GM21367 (cell line): Measurements from ENCODE around the gene PROM2.

Experiments used
- ATAC-seq: cut with Tn5 transposase; IDR thresholded peaks from one replicate; pipeline ENCODE4 v1.9.1; 2021; ENCODE audit not compliant: unreplicated experiment

PROM2 gene

DNA sequence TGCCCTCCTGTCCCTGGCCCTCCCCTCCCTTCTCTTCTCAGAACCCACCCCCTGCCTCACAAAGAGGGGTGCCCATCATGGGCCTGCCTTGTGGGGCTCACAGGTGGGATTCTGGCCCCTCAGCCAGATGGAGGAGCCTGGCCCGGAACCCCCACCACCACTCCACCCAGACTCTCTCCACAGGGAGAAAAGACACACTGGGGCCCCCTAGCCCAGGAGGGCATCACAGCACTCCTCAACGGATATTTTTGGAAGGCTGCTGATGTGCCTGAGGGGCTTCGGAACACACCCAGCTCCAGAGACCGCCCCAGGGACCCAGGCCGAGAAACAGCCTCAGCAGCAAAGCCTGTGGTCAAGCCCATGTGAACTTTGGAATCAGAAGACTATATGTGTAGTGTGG is 32.8 kb downstream of the PROM2 start:
- ATAC-seq, result no peak

DNA sequence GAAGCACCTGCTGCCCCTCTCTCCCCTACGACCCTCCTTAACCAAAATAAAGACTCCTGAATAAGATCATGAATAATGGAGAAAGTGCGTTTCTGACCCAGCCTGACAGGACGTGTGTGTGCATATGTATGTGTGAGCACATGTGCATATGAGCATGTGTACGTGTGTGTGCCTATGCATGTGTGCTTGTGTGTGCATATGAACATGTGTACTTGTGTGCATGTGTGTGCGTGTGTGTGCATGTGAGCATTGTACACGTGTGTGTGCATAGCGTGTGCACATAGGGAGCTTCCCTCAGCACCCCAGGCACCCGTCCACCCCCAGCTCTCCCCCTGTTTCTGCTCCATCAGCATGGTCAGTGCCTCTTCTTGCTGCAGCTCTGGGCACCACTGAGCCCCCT is 33.6 kb downstream of the PROM2 start:
- no peak for ATAC-seq

GRCh38 chr2:95308426-95308990 is 34.3 kb downstream of the PROM2 start:
- ATAC-seq, result no peak

GRCh38 chr2:95309599-95309998 is 35.4 kb downstream of the PROM2 start:
- no peak for ATAC-seq

GRCh38 chr2:95310216-95310615 is 36.0 kb downstream of the PROM2 start:
- ATAC-seq, result no peak

GRCh38 chr2:95310651-95311050 is 36.4 kb downstream of the PROM2 start:
- no peak for ATAC-seq

DNA sequence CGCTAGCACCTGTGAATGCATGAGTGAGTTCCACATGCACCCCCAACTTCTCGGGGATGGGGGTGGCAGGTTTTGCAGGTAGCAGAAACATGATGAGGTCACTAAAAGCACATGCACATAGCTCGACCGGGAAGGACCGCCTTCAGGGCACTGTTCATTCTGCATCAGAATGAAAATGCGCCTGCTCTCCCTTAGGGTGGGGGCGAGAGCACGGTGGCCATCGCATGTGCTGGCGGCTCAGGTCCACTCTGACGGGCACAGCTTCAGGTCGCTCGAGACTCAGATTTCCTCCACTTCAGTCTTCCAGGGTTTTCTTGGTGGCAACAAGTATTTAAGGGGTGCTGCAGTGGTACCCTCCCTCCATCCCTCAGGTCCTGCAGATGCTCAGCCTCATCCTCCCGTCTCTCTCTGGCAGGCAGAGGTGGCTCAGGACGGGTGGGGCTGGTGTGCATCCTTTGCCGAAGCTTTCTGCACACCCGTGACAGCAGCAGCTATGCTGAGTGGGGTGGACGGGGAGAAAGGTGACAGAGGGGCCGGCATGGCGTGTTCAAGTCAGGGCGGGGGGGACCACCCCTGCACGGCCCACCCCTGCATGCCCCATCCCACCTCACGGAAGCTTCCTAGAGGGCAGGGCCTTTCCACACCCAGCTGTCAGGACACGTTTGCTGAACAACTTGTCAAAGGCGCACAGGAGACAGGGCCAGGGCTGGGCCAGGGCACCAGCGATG is 37.7 kb downstream of the PROM2 start:
- no peak for ATAC-seq

DNA sequence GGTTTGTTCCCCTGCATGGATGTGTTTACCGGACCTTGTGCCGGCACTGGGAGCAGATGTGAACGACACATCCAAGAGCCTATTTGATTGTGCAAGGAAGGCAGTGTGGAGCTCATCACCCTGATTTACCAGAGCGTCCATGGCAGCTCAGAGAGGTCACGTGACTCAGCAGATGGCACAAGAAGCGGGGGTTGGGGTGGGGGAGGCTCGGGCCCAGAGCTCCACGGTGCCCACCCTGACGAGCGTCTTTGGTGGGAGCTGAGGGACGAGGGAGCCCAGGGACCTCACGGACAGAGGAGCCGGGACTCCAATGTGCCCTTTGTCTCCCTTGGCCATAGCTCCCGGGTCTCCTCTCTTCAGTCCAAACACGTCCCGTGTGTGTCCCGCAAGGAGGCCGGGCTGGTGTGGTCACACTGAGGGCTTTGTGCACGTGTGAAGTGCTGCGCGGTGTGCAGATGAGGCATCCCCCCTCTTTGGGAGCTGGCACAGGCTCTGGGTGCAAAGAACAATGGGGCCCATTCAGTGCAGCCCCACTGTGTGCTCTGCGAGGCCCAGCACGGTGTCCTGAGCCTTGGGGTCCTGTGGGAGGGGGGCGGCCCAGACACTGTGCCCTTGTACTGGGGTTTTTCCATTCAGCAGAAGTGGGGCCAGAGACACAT is 38.4 kb downstream of the PROM2 start:
- ATAC-seq, result no peak

DNA sequence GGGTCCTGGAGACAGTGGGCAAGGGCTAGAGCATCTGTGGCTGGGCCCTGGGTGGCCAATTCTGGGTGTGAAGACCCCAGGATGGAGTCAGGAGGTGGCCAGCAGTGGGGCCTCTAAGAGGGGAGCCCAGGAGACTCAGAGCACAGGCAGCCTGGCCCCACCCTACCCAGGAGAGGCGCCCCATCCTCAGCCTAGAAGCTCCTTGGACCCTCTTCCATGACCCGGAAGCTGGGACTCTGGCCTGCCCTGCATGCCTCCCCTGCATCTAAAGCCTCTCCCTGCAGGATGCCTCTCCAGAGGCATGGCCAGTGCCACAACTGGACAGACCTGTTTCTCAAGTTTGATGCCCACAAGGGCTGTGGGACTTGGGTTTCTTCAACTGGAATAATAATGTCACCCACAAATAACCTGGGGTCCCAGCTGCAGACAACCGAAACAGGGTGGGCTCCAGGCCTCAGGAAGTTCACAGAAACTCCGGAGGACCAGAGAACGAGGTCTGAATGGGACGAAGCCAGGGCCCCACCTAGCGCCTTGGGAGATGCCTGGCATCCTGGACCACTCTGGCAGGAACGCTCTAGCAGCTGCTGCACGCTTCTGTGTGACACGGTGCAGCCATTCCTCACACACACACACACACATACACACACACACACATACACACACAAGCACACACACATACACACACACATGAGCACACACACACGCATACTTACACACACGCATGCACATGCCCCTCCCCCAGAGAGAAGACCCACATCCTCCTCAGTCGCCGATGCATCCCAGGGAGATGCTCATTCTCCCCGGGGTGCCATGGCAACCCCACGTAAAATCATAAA is 39.3 kb downstream of the PROM2 start:
- no peak for ATAC-seq

DNA sequence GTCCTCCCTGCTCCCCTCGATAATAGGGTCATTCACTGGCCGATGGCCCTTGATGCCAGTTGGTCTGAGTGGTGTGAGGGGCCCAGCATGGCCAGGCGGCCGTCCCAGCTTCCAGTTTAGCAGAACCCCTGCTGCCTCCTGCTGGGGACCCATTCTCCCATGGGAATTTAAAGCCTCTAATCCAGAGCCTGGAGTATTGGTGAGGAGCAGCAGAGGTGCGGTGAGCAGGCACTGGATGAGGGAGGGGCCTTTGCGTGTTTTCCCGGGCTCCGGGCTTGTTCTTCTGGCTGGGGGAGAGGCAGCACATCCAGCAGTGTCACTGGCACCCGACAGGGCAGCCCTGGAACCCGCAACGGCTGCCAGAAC is 40.3 kb downstream of the PROM2 start:
- no peak for ATAC-seq

- ATAC-seq, result no peak
Measured at GRCh38 chr2:95314964-95315611, 40.8 kb downstream of the PROM2 start.

- no peak for ATAC-seq
Measured at GRCh38 chr2:95315801-95316411, 41.7 kb downstream of the PROM2 start.

GRCh38 chr2:95316466-95317122 is 42.3 kb downstream of the PROM2 start:
- no peak for ATAC-seq

GRCh38 chr2:95317123-95317500 is 42.9 kb downstream of the PROM2 start:
- no peak for ATAC-seq

DNA sequence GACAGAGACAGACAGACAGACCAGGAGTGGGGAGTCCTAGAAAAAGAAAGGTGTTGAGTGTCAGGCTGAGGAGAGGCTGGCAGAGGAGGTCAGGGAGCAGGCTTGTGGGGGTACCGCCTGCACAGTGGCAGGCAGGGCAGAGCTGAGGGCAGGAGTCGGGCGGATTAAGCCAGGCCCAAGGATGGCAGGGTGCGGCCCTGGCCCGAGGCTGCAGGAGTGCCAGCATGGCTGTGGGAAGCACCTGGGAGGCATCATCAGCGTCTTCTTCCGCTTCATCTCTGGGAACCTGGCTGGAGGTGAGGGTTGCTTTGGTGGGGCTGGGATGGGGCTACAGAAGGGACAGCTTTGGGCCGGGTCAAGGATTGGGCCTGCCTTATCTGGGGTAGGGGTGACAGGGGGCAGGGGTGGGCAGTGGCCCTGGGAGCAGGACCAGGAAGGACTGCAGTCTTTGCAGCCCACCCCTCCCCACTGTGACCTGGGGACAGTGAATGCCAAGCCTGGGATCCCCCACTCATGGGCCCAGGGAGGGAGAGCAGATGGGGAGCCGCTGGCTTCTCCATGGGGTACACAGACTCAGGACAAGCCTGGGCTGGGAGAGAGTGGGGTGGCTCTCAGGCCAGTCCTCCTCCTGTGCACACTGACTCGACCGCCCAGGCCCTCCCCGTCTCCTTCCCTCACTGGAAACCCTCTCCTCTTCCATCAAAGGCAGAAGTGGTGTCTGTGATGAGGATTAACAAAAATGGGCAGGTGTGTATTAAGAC is 43.6 kb downstream of the PROM2 start:
- no peak for ATAC-seq

GRCh38 chr2:95318431-95319220 is 44.4 kb downstream of the PROM2 start:
- ATAC-seq, result no peak

DNA sequence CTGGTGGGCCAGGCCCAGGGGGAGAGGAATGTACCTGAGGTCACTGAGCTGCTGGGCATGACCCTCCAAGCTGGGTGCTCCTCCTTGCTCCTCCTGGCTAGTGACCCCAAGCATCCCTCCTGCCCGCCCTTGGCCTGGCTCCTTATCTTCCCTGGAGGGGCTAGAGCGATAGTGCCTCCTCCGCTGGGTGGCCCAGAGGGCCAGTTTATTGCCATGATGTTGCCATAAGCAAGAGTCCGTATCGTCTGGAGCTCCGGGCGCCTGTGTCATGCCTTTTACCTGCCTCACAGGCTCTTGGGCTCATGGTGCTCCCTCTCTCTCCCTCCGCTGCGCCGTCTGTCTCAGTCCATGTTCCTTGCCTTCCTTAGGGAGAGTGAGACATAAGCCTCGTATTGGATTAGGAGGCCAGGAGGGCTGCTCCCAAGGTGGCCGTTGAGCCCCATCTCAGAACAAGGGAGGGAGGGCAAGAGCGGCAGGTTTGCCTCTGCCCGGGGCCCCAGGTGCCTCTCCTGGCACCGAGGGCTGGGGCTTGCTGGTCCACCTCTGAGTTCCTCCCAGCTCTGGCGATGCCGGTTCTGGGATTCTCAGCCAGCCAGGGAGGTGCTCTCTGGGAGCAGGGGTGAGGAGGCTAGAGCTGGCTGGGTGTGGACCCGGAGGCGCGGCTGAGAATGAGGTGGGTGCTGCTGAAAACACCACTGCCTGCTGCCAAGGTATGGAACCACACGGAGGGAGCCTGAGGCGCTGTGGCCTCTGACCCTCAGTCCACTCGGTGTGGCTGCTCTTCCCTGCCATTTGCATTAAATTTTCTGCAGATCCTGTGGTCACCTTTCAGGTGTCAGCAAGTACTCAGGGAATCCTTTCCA is 45.5 kb downstream of the PROM2 start:
- no peak for ATAC-seq

DNA sequence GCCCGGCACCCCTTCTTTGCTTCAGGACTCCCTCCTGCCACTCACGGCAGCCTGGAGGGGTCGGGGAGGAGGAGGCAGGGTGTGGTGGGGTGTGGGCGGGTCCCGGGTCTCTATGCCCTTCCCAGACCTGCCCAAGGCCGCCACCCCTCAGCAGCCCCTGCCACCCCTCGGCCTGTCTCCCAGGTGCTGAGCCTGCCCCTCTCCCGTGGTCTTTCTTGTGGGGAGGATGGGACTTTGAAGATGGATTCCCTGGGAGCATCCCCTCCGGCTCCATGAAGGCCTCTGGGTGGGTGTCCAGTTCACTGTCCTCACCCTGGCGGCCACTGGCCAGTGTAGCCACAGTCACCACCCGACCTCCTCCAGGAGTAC is 46.1 kb downstream of the PROM2 start:
- no peak for ATAC-seq
